ENCODE results near the gene BHLHE40. TPM values are rescaled to one million over a fixed set of nuclear protein-coding genes. Genes with fewer than 3 reads are reported as not detected.

BHLHE40 gene
- total RNA-seq, 5 donors from 2014 or later (not counting 1 experiment from before 2014, with no cell fraction given) = 54.1 to 177 (median 85.8) TPM

DNA sequence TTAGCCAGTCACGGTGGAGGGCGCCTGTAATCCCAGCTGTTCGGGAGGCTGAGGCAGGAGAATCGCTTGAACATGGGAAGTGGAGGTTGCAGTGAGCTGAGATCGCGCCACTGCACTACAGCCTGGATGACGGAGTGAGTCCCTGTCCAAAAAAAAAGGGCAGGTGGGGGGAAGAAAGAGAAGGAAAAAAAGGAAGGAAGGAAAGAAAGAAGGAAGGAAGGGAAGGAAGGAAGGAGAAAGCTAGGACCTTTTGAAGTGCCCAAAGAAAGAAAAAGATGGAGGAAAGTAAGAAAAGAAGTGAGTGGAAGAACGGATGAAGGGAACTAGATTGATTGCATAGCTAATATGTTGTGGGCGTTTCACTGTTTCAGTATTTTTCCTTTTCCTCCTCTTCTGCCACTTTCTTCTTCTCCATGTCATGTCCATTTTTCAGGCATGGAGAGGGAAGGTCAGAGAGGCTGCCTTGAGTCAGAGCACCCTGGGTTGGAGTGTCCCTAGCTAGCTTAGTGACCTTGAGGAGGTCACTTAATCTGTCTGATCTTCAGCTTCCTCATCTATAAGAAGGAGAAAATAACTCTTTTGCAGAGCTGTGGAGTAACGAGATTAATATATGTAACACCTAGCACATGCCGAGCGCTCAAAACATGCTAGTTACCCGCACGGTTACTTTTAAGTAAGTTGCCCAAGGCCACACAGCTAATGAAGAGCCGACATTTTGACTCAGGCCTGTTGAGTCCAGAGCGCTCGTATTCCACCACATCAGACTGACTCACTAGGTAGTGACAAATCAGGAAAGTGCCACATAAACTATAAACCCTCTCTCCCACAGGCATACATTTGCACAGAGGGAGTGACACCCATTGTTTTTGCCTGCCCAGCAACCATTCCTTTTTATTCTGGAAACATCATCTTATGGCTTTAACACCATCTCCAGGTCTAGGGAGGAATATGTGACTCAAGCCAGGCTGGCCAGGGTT lies 42.2 kb downstream of the BHLHE40 start:
- Histone ChIP-seq H3K4me1 (ENCODE audit: control insufficient read depth in 1 of 2, extremely low read depth in 1 of 2, insufficient read depth in 2 of 2, low read length in 2 of 2) (peaks cover 10 to 53% of the 10 kb centered on the region in 2 experiments), H3K36me3 (ENCODE audit: control insufficient read depth in 2 of 2, extremely low read depth in 1 of 2, insufficient read depth in 1 of 2, low read length in 1 of 2) (no peaks in the 10 kb centered on the region), H3K4me3 (ENCODE audit: control insufficient read depth in 1 of 2, extremely low read depth in 1 of 2, low read length in 1 of 2) (no peak overlapping the region), H3K27me3 (replicated peaks in 1 of 2; ENCODE audit: control insufficient read depth in 2 of 2, extremely low read depth in 1 of 2, insufficient read depth in 2 of 2, low read length in 1 of 2) (no peaks in the 10 kb centered on the region), H3K27ac (ENCODE audit: low read length) (peak overlapping the region; percentile 14), H3K9me3 (no peaks in the 10 kb centered on the region)
- Mint-ChIP-seq H3K27me3 (no peaks in the 10 kb centered on the region), H3K36me3 (no peaks in the 10 kb centered on the region), H3K9me3 (no peaks in the 10 kb centered on the region), H3K4me1 (peaks cover 41 to 69% (median 51%) of the 10 kb centered on the region in 3 donors), H3K4me3 (no peak overlapping the region), H3K27ac (peak overlapping the region; percentile 42 to 87)
- 79% methylated on average over 11 of the region's 17 CpGs for WGBS (ENCODE audit: insufficient coverage)
- ATAC-seq (replicated peaks in 1 of 4) (no peak), DNase-seq (no peak)
- POLR2A ChIA-PET = interaction anchor here (0.6 to 1.6 kb wide), 3 partner anchors 37 to 252 kb away, joined by 3 to 6 read pairs (median 4); no protein-coding TSS in a partner anchor
- CTCF ChIA-PET = interaction anchor here (0.6 to 1.3 kb wide), 6 partner anchors 36 to 310 kb away, joined by 3 to 7 read pairs (median 3); no protein-coding TSS in a partner anchor

GRCh38 chr3:5022187-5022965 lies 43.1 kb downstream of the BHLHE40 start:
- no peak overlapping the region for H3K4me3 Mint-ChIP-seq
- H3K27ac Mint-ChIP-seq = peak overlapping the region; percentile 42 to 87
- H3K36me3 ChIP-seq (ENCODE audit: control insufficient read depth in 2 of 2, extremely low read depth in 1 of 2, insufficient read depth in 1 of 2, low read length in 1 of 2) = no peaks in the 10 kb centered on the region
- ChIA-PET CTCF (interaction anchor here (0.7 to 1.3 kb wide), 6 partner anchors 15 to 311 kb away, joined by 3 to 7 read pairs (median 3); no protein-coding TSS in a partner anchor), POLR2A (interaction anchor here in 1 of 2 donors (0.7 to 1.6 kb wide), 3 partner anchors 38 to 43 kb away, joined by 5 to 6 read pairs (median 6); partner anchors contain the start of gene BHLHE40)
- ATAC-seq (replicated peaks in 1 of 4) = no peak
- H3K4me1 Mint-ChIP-seq = peaks cover 37 to 63% (median 44%) of the 10 kb centered on the region in 3 donors
- DNase-seq = no peak
- no peaks in the 10 kb centered on the region for H3K9me3 Mint-ChIP-seq
- H3K4me3 ChIP-seq (ENCODE audit: control insufficient read depth in 1 of 2, extremely low read depth in 1 of 2, low read length in 1 of 2) = no peak overlapping the region
- H3K36me3 Mint-ChIP-seq = no peaks in the 10 kb centered on the region
- 29% methylated on average over 1 of the region's 6 CpGs for WGBS (ENCODE audit: insufficient coverage)
- no peaks in the 10 kb centered on the region for H3K27me3 Mint-ChIP-seq
- no peaks in the 10 kb centered on the region for H3K27me3 ChIP-seq (replicated peaks in 1 of 2; ENCODE audit: control insufficient read depth in 2 of 2, extremely low read depth in 1 of 2, insufficient read depth in 2 of 2, low read length in 1 of 2)
- H3K9me3 ChIP-seq = no peaks in the 10 kb centered on the region
- H3K27ac ChIP-seq (ENCODE audit: low read length) = peak overlapping the region; percentile 14
- H3K4me1 ChIP-seq (ENCODE audit: control insufficient read depth in 1 of 2, extremely low read depth in 1 of 2, insufficient read depth in 2 of 2, low read length in 2 of 2) = peaks cover 12 to 53% of the 10 kb centered on the region in 2 experiments

DNA sequence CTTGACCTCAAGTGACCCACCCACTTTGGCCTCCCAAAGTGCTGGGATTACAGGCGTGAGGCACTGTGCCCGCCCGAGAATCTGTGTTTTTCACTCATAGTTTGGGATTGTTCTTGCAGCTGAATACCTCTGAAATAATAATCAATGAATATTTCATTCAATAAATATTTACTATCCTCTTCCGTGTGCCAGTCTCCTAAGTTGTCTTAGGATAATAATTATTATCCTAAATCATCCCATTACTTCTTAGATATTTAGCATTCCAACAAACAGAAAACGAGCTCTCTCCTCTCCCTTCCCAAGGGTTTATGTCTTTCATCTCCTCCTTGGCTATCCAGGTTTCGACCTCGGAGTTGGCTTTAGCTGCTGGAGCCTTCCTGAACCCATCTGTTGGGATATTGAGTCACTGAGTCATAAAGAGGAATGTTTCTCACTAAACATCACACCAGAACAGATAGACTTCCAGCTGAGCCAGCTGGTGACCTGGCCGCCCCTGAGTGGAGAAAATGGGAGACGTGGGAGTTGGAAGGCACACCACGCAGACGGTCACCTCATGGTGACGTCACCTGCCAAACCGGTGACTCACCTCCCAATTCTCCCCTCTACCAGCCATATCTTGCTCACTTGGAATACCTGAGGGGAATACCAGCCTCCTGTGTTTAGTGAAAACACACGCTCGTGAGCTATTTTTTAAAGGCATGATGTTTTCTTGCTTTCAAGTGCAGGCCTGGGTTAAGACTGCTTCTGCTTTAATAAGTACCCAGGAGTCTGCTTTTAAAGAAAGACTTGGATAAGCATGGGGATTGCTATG lies 43.9 kb downstream of the BHLHE40 start:
- DNase-seq (no peak), ATAC-seq (replicated peaks in 1 of 4) (no peak)
- Mint-ChIP-seq H3K27ac (peak overlapping the region in 1 of 2 donors; percentile 21), H3K4me3 (no peak overlapping the region), H3K9me3 (no peaks in the 10 kb centered on the region), H3K27me3 (no peaks in the 10 kb centered on the region), H3K36me3 (no peaks in the 10 kb centered on the region), H3K4me1 (peaks cover 33 to 57% (median 39%) of the 10 kb centered on the region in 3 donors)
- POLR2A ChIA-PET = interaction anchor here in 1 of 2 donors (1.0 to 1.6 kb wide), 2 partner anchors 39 to 44 kb away, joined by 5 to 6 read pairs; partner anchors contain the start of gene BHLHE40
- WGBS (ENCODE audit: insufficient coverage) = 50% methylated on average over 2 of the region's 15 CpGs
- Histone ChIP-seq H3K4me1 (ENCODE audit: control insufficient read depth in 1 of 2, extremely low read depth in 1 of 2, insufficient read depth in 2 of 2, low read length in 2 of 2) (peaks cover 12 to 46% of the 10 kb centered on the region in 2 experiments), H3K27me3 (replicated peaks in 1 of 2; ENCODE audit: control insufficient read depth in 2 of 2, extremely low read depth in 1 of 2, insufficient read depth in 2 of 2, low read length in 1 of 2) (no peaks in the 10 kb centered on the region), H3K9me3 (no peaks in the 10 kb centered on the region), H3K27ac (ENCODE audit: low read length) (no peak overlapping the region), H3K4me3 (ENCODE audit: control insufficient read depth in 1 of 2, extremely low read depth in 1 of 2, low read length in 1 of 2) (no peak overlapping the region), H3K36me3 (ENCODE audit: control insufficient read depth in 2 of 2, extremely low read depth in 1 of 2, insufficient read depth in 1 of 2, low read length in 1 of 2) (no peaks in the 10 kb centered on the region)
- CTCF ChIA-PET = interaction anchor here (0.6 to 1.2 kb wide), 4 partner anchors 17 to 312 kb away, joined by 3 to 4 read pairs (median 4); no protein-coding TSS in a partner anchor

- WGBS (ENCODE audit: insufficient coverage) = 83% methylated on average over 3 of the region's 9 CpGs
- Histone ChIP-seq H3K36me3 (ENCODE audit: control insufficient read depth in 2 of 2, extremely low read depth in 1 of 2, insufficient read depth in 1 of 2, low read length in 1 of 2) (no peaks in the 10 kb centered on the region), H3K4me3 (ENCODE audit: control insufficient read depth in 1 of 2, extremely low read depth in 1 of 2, low read length in 1 of 2) (no peak overlapping the region), H3K9me3 (no peaks in the 10 kb centered on the region), H3K27ac (ENCODE audit: low read length) (no peak overlapping the region), H3K27me3 (replicated peaks in 1 of 2; ENCODE audit: control insufficient read depth in 2 of 2, extremely low read depth in 1 of 2, insufficient read depth in 2 of 2, low read length in 1 of 2) (no peaks in the 10 kb centered on the region), H3K4me1 (ENCODE audit: control insufficient read depth in 1 of 2, extremely low read depth in 1 of 2, insufficient read depth in 2 of 2, low read length in 2 of 2) (peaks cover 10 to 39% of the 10 kb centered on the region in 2 experiments)
- Mint-ChIP-seq H3K9me3 (no peaks in the 10 kb centered on the region), H3K27ac (peak overlapping the region in 1 of 2 donors; percentile 0), H3K4me1 (peaks cover 26 to 50% (median 33%) of the 10 kb centered on the region in 3 donors), H3K27me3 (no peaks in the 10 kb centered on the region), H3K36me3 (no peaks in the 10 kb centered on the region), H3K4me3 (no peak overlapping the region)
- POLR2A ChIA-PET = interaction anchor here (0.5 to 0.6 kb wide), 2 partner anchors 39 to 225 kb away, joined by 3 read pairs; no protein-coding TSS in a partner anchor
- CTCF ChIA-PET = interaction anchor here (0.5 to 1.2 kb wide), 9 partner anchors 7 to 1890 kb away, joined by 3 to 6 read pairs (median 3); no protein-coding TSS in a partner anchor
- DNase-seq = no peak
- no peak for ATAC-seq (replicated peaks in 1 of 4)
Measured at GRCh38 chr3:5023777-5024346, 44.6 kb downstream of the BHLHE40 start.

GRCh38 chr3:5026046-5026362 lies 46.8 kb downstream of the BHLHE40 start:
- ATAC-seq (replicated peaks in 1 of 4) (no peak), DNase-seq (no peak)
- Mint-ChIP-seq H3K27me3 (no peaks in the 10 kb centered on the region), H3K27ac (peak overlapping the region; percentile 1 to 70), H3K4me3 (peak overlapping the region; percentile 55 to 80 (median 60)), H3K9me3 (no peaks in the 10 kb centered on the region), H3K36me3 (no peaks in the 10 kb centered on the region), H3K4me1 (peaks cover 10 to 32% (median 20%) of the 10 kb centered on the region in 3 donors)
- no peaks in the 10 kb centered on the region for H3K36me3 ChIP-seq (ENCODE audit: control insufficient read depth in 2 of 2, extremely low read depth in 1 of 2, insufficient read depth in 1 of 2, low read length in 1 of 2)
- H3K27ac ChIP-seq (ENCODE audit: low read length) = peak overlapping the region; percentile 64
- POLR2A ChIA-PET = interaction anchor here in 1 of 2 donors (0.6 to 1.5 kb wide), 4 partner anchors 12 to 266 kb away, joined by 3 to 8 read pairs (median 4); no protein-coding TSS in a partner anchor
- CTCF ChIA-PET = interaction anchor here (0.6 to 3.4 kb wide), 10 partner anchors 9 to 314 kb away, joined by 3 to 27 read pairs (median 4); no protein-coding TSS in a partner anchor
- no peaks in the 10 kb centered on the region for H3K27me3 ChIP-seq (replicated peaks in 1 of 2; ENCODE audit: control insufficient read depth in 2 of 2, extremely low read depth in 1 of 2, insufficient read depth in 2 of 2, low read length in 1 of 2)
- WGBS (ENCODE audit: insufficient coverage) = 80% methylated on average over 2 of the region's 5 CpGs
- peak overlapping the region in 1 of 2 donors; percentile 62 for H3K4me3 ChIP-seq (ENCODE audit: control insufficient read depth in 1 of 2, extremely low read depth in 1 of 2, low read length in 1 of 2)
- no peaks in the 10 kb centered on the region for H3K9me3 ChIP-seq
- peaks cover 2 to 19% of the 10 kb centered on the region in 2 experiments for H3K4me1 ChIP-seq (ENCODE audit: control insufficient read depth in 1 of 2, extremely low read depth in 1 of 2, insufficient read depth in 2 of 2, low read length in 2 of 2)
